Osteoblast (primary cell): ENCODE data around the gene CUX1. TPM values are rescaled to one million over a fixed set of nuclear protein-coding genes. Genes with fewer than 3 reads are reported as not detected.

Experiments
- DNase-seq: peaks from one replicate; pipeline ENCODE4 v3.0.0; 2011; ENCODE audit warnings: low spot score, mixed read lengths; ENCODE audit not compliant: insufficient read length; ENCODE audit errors: missing footprints
- H2AFZ ChIP-seq: 2 replicates; pipeline ENCODE4 v1.6.0; 2011; ENCODE audit warnings: mild to moderate bottlenecking, low read length
- H3K27ac ChIP-seq: 2 replicates; pipeline ENCODE4 v1.5.1; 2011; ENCODE audit warnings: mild to moderate bottlenecking, low read depth, low read length, moderate library complexity
- H3K27me3 ChIP-seq: 2 replicates; pipeline ENCODE4 v1.6.0; 2012; ENCODE audit warnings: mild to moderate bottlenecking, control low read depth, inconsistent platforms, low read length, moderate library complexity; ENCODE audit not compliant: insufficient read depth
- H3K36me3 ChIP-seq: 2 replicates; pipeline ENCODE4 v1.5.1; 2011; ENCODE audit warnings: mild to moderate bottlenecking, low read length, control low read depth, moderate library complexity; ENCODE audit not compliant: insufficient read depth
- H3K4me1 ChIP-seq: 2 replicates; pipeline ENCODE4 v1.5.1; 2011; ENCODE audit warnings: mild to moderate bottlenecking, low read length, control low read depth, moderate library complexity; ENCODE audit not compliant: insufficient read depth
- H3K4me2 ChIP-seq: 2 replicates; pipeline ENCODE4 v1.6.0; 2011; ENCODE audit warnings: mild to moderate bottlenecking, low read length; ENCODE audit not compliant: insufficient read depth
- H3K4me3 ChIP-seq: fragments of 200-600 bp; sonication (generic); 3 replicates; pipeline ENCODE4 v1.5.1; 2012; ENCODE audit warnings: mild to moderate bottlenecking, low read length, inconsistent platforms; ENCODE audit not compliant: insufficient read depth
- H3K79me2 ChIP-seq: 2 replicates; pipeline ENCODE4 v1.6.0; 2012; ENCODE audit warnings: mild to moderate bottlenecking, low read length, control low read depth, inconsistent platforms; ENCODE audit not compliant: insufficient read depth
- H3K9me3 ChIP-seq: 2 replicates; pipeline ENCODE4 v1.5.1; 2011; ENCODE audit warnings: low read depth, low read length, control low read depth
- H4K20me1 ChIP-seq: 2 replicates; pipeline ENCODE4 v1.6.0; 2012; ENCODE audit warnings: mild to moderate bottlenecking, low read length, control low read depth; ENCODE audit not compliant: insufficient read depth
- CTCF ChIP-seq: IDR thresholded peaks from 2 replicates; pipeline ENCODE4 v1.5.1; 2011; ENCODE audit warnings: mild to moderate bottlenecking, low read depth, low read length, moderate library complexity; ENCODE audit errors: extremely low read depth
- total RNA-seq: library from RNA; depleted of rRNA; stranded (reverse); fragments of >200 nt; gene quantifications from 2 replicates; pipeline ENCODE4 v1.2.3, GENCODE V29; 2012

The CUX1 gene
- total RNA-seq, 1 donor: 41.6 TPM

GRCh38 chr7:101971457-101971856, 154.0 kb downstream of the CUX1 start:
- no peak overlapping the region for H3K27ac ChIP-seq
- H3K9me3 ChIP-seq: no peaks in the 10 kb centered on the region
- H3K36me3 ChIP-seq: no peaks in the 10 kb centered on the region
- no peak for DNase-seq
- no peaks in the 10 kb centered on the region for H3K4me1 ChIP-seq
- no peak overlapping the region for H2AFZ ChIP-seq
- H3K27me3 ChIP-seq: no peaks in the 10 kb centered on the region
- peaks cover 10% of the 10 kb centered on the region for H3K79me2 ChIP-seq
- no peak overlapping the region for H3K4me3 ChIP-seq
- H4K20me1 ChIP-seq: peaks cover 20% of the 10 kb centered on the region
- no peak overlapping the region for H3K4me2 ChIP-seq
- TF ChIP-seq CTCF: no peak

- Histone ChIP-seq H3K4me2 (no peak overlapping the region), H3K36me3 (no peaks in the 10 kb centered on the region), H3K79me2 (peaks cover 7% of the 10 kb centered on the region), H3K27me3 (no peaks in the 10 kb centered on the region), H4K20me1 (peaks cover 17% of the 10 kb centered on the region), H2AFZ (no peak overlapping the region), H3K27ac (no peak overlapping the region), H3K9me3 (no peaks in the 10 kb centered on the region), H3K4me3 (no peak overlapping the region), H3K4me1 (no peaks in the 10 kb centered on the region)
- TF ChIP-seq CTCF: no peak
- DNase-seq: no peak
Observed at GRCh38 chr7:101972627-101973026, 155.2 kb downstream of the CUX1 start.

GRCh38 chr7:101973130-101973529, 155.7 kb downstream of the CUX1 start:
- H3K79me2 ChIP-seq: peaks cover 6% of the 10 kb centered on the region
- H3K4me1 ChIP-seq: no peaks in the 10 kb centered on the region
- H3K36me3 ChIP-seq: no peaks in the 10 kb centered on the region
- no peaks in the 10 kb centered on the region for H3K27me3 ChIP-seq
- TF ChIP-seq CTCF: no peak
- no peaks in the 10 kb centered on the region for H3K9me3 ChIP-seq
- no peak overlapping the region for H3K4me2 ChIP-seq
- no peak overlapping the region for H3K4me3 ChIP-seq
- H4K20me1 ChIP-seq: peaks cover 17% of the 10 kb centered on the region
- H3K27ac ChIP-seq: no peak overlapping the region
- no peak for DNase-seq
- H2AFZ ChIP-seq: no peak overlapping the region

- H3K27ac ChIP-seq: no peak overlapping the region
- no peaks in the 10 kb centered on the region for H3K4me1 ChIP-seq
- no peak for DNase-seq
- no peaks in the 10 kb centered on the region for H3K36me3 ChIP-seq
- no peak overlapping the region for H3K4me3 ChIP-seq
- H3K4me2 ChIP-seq: no peak overlapping the region
- no peaks in the 10 kb centered on the region for H3K9me3 ChIP-seq
- peaks cover 3% of the 10 kb centered on the region for H3K79me2 ChIP-seq
- no peaks in the 10 kb centered on the region for H3K27me3 ChIP-seq
- H4K20me1 ChIP-seq: peaks cover 15% of the 10 kb centered on the region
- no peak for TF ChIP-seq CTCF
- H2AFZ ChIP-seq: no peak overlapping the region
Observed at GRCh38 chr7:101974393-101974792, 157.0 kb downstream of the CUX1 start.
